ENCODE data around the gene ARHGEF12.
"Not testable (repeated sequence)": the region's sequence is repeated elsewhere in the genome, so short reads cannot be mapped to it uniquely, and the experiment has no call there.

ARHGEF12 gene

GRCh38 chr11:120501976-120502755, 166.0 kb downstream of the ARHGEF12 start:
- no peak for DNase-seq

- DNase-seq, result not testable (repeated sequence)
Observed at GRCh38 chr11:120503529-120503928, 167.3 kb downstream of the ARHGEF12 start.

- DNase-seq, result no peak
Observed at GRCh38 chr11:120505801-120506425, 169.7 kb downstream of the ARHGEF12 start.

GRCh38 chr11:120509346-120510053, 173.3 kb downstream of the ARHGEF12 start:
- DNase-seq, result no peak

- DNase-seq, result no peak
Observed at GRCh38 chr11:120510406-120511115, 174.3 kb downstream of the ARHGEF12 start.

- peak; percentile 58 for DNase-seq
Observed at GRCh38 chr11:120511116-120511819, 175.1 kb downstream of the ARHGEF12 start, which contains the start of gene GRIK4. GRIK4 (plus strand) TSS chr11:120511748; CDS start chr11:120660319, 148,571 bp downstream.

GRCh38 chr11:120511820-120512738, 175.9 kb downstream of the ARHGEF12 start:
- no peak for DNase-seq

- no peak for DNase-seq
Observed at GRCh38 chr11:120512739-120513435, 176.7 kb downstream of the ARHGEF12 start.

- no peak for DNase-seq
Observed at GRCh38 chr11:120513436-120514315, 177.5 kb downstream of the ARHGEF12 start.

- no peak for DNase-seq
Observed at GRCh38 chr11:120514541-120515121, 178.4 kb downstream of the ARHGEF12 start.

GRCh38 chr11:120515186-120515723, 179.0 kb downstream of the ARHGEF12 start:
- DNase-seq, result no peak

GRCh38 chr11:120516461-120517389, 180.5 kb downstream of the ARHGEF12 start:
- DNase-seq, result no peak

- DNase-seq, result no peak
Observed at GRCh38 chr11:120517390-120517761, 181.2 kb downstream of the ARHGEF12 start.

- DNase-seq, result no peak
Observed at GRCh38 chr11:120517801-120518291, 181.6 kb downstream of the ARHGEF12 start.

- no peak for DNase-seq
Observed at GRCh38 chr11:120518356-120518755, 182.1 kb downstream of the ARHGEF12 start.

GRCh38 chr11:120519474-120519873, 183.3 kb downstream of the ARHGEF12 start:
- no peak for DNase-seq

GRCh38 chr11:120520091-120520822, 184.0 kb downstream of the ARHGEF12 start:
- DNase-seq, result no peak

Data from activated CD4-positive, alpha-beta T cell treated with anti-CD3 and anti-CD28 coated beads for 1 hour (primary cell).